ENCODE results near the gene PHLDA3. TPM values are rescaled to one million over a fixed set of nuclear protein-coding genes. Genes with fewer than 3 reads are reported as not detected.

Gene PHLDA3
- total RNA-seq, 1 donor from 2014 or later: 21.2 TPM

DNA sequence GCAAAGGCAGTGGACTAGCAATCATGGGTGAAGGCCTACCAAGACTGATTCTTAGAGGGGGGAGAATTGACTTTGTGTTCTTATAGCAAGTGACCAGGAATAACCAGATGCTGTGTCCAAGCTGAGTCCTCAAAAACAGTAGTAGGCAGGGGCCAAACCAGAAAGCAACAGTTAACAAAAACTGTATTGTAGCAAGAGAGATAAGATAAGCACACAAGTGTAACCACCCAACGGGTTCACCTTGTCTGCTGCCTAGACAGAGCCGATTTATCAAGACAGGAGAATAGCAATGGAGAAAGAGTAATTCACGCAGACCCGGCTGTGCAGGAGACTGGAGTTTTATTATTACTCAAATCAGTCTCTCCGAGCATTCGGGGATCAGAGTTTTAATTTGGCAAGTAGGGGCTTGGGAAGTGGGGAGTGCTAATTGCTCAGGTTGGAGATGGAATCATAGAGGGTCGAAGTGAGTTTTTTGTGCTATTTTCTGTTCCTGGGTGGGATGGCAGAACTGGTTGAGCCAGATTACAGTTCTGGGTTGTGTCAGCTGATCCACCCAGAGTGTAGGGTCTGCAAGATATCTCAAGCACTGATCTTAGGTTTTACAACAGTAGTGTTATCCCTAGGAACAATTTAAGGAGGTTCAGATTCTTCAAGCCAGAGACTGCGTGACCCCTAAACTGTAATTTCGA is 46.2 kb upstream of the PHLDA3 start:
- H3K4me3 Mint-ChIP-seq (ENCODE audit: low read depth): peak overlapping the region; percentile 15

GRCh38 chr1:201514466-201514865 is 45.5 kb upstream of the PHLDA3 start:
- TF ChIP-seq, protein P1, sequence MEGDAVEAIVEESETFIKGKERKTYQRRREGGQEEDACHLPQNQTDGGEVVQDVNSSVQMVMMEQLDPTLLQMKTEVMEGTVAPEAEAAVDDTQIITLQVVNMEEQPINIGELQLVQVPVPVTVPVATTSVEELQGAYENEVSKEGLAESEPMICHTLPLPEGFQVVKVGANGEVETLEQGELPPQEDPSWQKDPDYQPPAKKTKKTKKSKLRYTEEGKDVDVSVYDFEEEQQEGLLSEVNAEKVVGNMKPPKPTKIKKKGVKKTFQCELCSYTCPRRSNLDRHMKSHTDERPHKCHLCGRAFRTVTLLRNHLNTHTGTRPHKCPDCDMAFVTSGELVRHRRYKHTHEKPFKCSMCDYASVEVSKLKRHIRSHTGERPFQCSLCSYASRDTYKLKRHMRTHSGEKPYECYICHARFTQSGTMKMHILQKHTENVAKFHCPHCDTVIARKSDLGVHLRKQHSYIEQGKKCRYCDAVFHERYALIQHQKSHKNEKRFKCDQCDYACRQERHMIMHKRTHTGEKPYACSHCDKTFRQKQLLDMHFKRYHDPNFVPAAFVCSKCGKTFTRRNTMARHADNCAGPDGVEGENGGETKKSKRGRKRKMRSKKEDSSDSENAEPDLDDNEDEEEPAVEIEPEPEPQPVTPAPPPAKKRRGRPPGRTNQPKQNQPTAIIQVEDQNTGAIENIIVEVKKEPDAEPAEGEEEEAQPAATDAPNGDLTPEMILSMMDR (IDR thresholded peaks at IDR 0.05; ENCODE audit: unreplicated experiment): no peak
- Mint-ChIP-seq H3K27me3 (no peaks in the 10 kb centered on the region), H3K4me3 (ENCODE audit: low read depth) (no peak overlapping the region), H3K4me1 (ENCODE audit: low read depth) (peaks cover 48% of the 10 kb centered on the region), H3K36me3 (ENCODE audit: insufficient read depth) (no peaks in the 10 kb centered on the region), H3K27ac (peak overlapping the region; percentile 84), H3K9me3 (ENCODE audit: low read depth) (no peaks in the 10 kb centered on the region)
- DNase-seq (ENCODE audit: low spot score, unreplicated experiment): no peak

More for the DNA sequence above, 46.2 kb upstream of the PHLDA3 start:
- peak overlapping the region; percentile 84 for H3K27ac Mint-ChIP-seq
- peaks cover 48% of the 10 kb centered on the region for H3K4me1 Mint-ChIP-seq (ENCODE audit: low read depth)
- no peaks in the 10 kb centered on the region for H3K27me3 Mint-ChIP-seq
- H3K36me3 Mint-ChIP-seq (ENCODE audit: insufficient read depth): no peaks in the 10 kb centered on the region
- TF ChIP-seq, protein P1 (IDR thresholded peaks at IDR 0.05; ENCODE audit: unreplicated experiment): no peak
- DNase-seq (ENCODE audit: low spot score, unreplicated experiment): no peak
- H3K9me3 Mint-ChIP-seq (ENCODE audit: low read depth): no peaks in the 10 kb centered on the region

- Mint-ChIP-seq H3K27me3 (peaks cover 3% of the 10 kb centered on the region), H3K4me1 (ENCODE audit: low read depth) (peaks cover 48% of the 10 kb centered on the region), H3K36me3 (ENCODE audit: insufficient read depth) (no peaks in the 10 kb centered on the region), H3K4me3 (ENCODE audit: low read depth) (no peak overlapping the region), H3K27ac (peak overlapping the region; percentile 92), H3K9me3 (ENCODE audit: low read depth) (no peaks in the 10 kb centered on the region)
- DNase-seq (ENCODE audit: low spot score, unreplicated experiment): no peak
- TF ChIP-seq, protein P1 (IDR thresholded peaks at IDR 0.05; ENCODE audit: unreplicated experiment): no peak
Measured at GRCh38 chr1:201513498-201514243, 44.7 kb upstream of the PHLDA3 start.

DNA sequence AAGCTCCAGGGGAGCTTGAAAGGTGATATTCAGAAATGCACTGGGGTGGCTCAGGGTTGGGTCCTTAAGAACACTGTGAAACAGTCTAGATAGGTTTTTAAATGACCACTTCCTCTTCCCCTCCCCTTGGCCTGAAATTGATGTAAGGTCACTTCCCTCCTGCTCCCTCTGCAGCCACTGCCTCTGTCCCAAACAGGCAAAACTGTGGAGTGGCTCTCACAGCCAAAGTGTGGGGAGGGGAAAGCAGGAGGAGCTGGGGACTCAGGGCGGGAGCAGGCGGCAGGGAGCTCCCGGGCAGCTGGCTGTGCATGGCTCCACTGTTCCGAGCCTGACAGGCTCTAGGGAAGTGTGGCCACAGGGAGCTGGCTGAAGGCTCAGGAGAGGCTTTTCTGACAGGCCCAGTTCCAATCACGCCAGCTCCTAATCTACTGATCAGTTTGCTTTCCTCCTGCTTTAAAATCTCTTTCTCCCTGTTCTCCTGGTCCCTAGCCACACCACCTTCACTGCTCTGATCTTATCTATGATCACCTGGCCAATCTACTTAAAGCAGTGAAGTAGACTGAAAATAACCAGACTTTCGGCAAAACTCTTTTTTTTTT is 43.1 kb upstream of the PHLDA3 start:
- H3K27ac Mint-ChIP-seq: peak overlapping the region; percentile 92
- H3K4me3 Mint-ChIP-seq (ENCODE audit: low read depth): no peak overlapping the region
- H3K9me3 Mint-ChIP-seq (ENCODE audit: low read depth): no peaks in the 10 kb centered on the region
- DNase-seq (ENCODE audit: low spot score, unreplicated experiment): no peak
- peaks cover 39% of the 10 kb centered on the region for H3K4me1 Mint-ChIP-seq (ENCODE audit: low read depth)
- TF ChIP-seq, protein P1 (IDR thresholded peaks at IDR 0.05; ENCODE audit: unreplicated experiment): no peak
- H3K27me3 Mint-ChIP-seq: peaks cover 3% of the 10 kb centered on the region
- H3K36me3 Mint-ChIP-seq (ENCODE audit: insufficient read depth): no peaks in the 10 kb centered on the region

DNA sequence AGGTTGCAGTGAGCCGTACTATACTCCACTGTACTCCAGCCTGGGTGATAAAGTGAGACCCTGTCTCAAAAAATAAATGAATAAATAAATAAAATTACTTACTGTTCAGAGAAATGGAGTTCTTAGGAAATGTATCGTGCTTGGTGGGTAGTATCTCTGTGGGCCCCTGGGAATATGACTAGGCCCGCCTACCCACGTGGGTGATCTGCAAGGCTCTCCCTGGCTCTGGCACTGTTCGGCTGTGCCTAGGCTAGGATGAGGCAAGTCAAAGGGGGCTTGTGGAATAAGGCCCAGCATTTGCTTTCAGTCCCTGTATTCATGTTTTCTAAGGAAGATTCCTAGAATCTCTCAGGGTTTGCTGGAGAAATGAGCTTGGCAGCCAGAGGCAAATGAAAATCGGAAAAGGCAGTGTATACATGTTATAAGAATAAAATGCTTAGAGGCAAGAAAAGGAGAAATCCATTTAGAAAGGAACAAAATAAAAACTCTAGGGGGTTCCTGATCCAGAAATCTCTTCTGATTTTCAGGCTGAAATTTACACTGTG is 42.5 kb upstream of the PHLDA3 start:
- H3K4me1 Mint-ChIP-seq (ENCODE audit: low read depth): peaks cover 39% of the 10 kb centered on the region
- peak overlapping the region; percentile 92 for H3K27ac Mint-ChIP-seq
- H3K36me3 Mint-ChIP-seq (ENCODE audit: insufficient read depth): no peaks in the 10 kb centered on the region
- DNase-seq (ENCODE audit: low spot score, unreplicated experiment): no peak
- H3K4me3 Mint-ChIP-seq (ENCODE audit: low read depth): no peak overlapping the region
- peaks cover 3% of the 10 kb centered on the region for H3K27me3 Mint-ChIP-seq
- TF ChIP-seq, protein P1 (IDR thresholded peaks at IDR 0.05; ENCODE audit: unreplicated experiment): no peak
- H3K9me3 Mint-ChIP-seq (ENCODE audit: low read depth): no peaks in the 10 kb centered on the region
